ENCODE measurements around the gene ADAMTSL1. TPM values are rescaled to one million over a fixed set of nuclear protein-coding genes. Genes with fewer than 3 reads are reported as not detected.

The ADAMTSL1 gene
- total RNA-seq, 2 donors from 2014 or later = 1.5 TPM; not detected in 1

DNA sequence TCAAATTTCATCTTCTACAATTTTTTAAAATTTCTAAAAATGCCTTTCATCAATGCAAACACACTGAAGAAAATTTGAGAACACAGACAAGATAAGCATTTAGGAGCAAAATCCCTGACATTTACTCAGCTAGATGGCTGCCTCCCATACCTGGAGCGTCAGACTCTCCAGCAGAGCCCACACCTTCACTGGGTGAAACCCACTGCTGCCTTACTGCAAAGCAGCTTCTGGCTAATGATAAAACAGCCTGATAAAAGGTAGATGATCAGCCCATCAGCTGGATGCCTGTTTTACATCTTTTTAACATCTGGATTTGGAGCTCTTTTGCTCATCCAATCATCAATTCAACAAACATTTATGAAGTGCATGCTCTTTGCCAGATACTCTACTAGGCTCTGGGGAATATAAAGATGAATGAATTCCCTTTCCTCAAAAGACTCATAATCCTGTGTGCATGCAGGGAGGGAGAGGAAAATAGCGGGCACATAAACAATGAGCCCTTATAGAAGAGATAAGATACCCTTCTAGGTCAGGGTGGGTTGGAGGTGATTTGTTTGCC is 287.9 kb downstream of the ADAMTSL1 start:
- peak overlapping the region; percentile 46 for H3K4me3 ChIP-seq (ENCODE audit: low read length)
- no peaks in the 10 kb centered on the region for H3K9me3 ChIP-seq (ENCODE audit: control insufficient read depth, low read length)
- H3K27me3 ChIP-seq (ENCODE audit: control insufficient read depth, insufficient read depth, low read length, poor library complexity, severe bottlenecking) = no peaks in the 10 kb centered on the region
- Mint-ChIP-seq H3K4me1 (peaks cover 40% of the 10 kb centered on the region), H3K4me3 (no peak overlapping the region), H3K27ac (no peak overlapping the region), H3K36me3 (ENCODE audit: low read depth) (no peaks in the 10 kb centered on the region), H3K27me3 (ENCODE audit: insufficient read depth) (no peaks in the 10 kb centered on the region), H3K9me3 (no peaks in the 10 kb centered on the region)
- H3K4me1 ChIP-seq (ENCODE audit: control insufficient read depth, insufficient read depth, low read length) = peaks cover 28% of the 10 kb centered on the region
- TF ChIP-seq, protein P1, sequence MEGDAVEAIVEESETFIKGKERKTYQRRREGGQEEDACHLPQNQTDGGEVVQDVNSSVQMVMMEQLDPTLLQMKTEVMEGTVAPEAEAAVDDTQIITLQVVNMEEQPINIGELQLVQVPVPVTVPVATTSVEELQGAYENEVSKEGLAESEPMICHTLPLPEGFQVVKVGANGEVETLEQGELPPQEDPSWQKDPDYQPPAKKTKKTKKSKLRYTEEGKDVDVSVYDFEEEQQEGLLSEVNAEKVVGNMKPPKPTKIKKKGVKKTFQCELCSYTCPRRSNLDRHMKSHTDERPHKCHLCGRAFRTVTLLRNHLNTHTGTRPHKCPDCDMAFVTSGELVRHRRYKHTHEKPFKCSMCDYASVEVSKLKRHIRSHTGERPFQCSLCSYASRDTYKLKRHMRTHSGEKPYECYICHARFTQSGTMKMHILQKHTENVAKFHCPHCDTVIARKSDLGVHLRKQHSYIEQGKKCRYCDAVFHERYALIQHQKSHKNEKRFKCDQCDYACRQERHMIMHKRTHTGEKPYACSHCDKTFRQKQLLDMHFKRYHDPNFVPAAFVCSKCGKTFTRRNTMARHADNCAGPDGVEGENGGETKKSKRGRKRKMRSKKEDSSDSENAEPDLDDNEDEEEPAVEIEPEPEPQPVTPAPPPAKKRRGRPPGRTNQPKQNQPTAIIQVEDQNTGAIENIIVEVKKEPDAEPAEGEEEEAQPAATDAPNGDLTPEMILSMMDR (conservative IDR thresholded peaks at IDR 0.05) = no peak
- no peak overlapping the region for H3K27ac ChIP-seq (ENCODE audit: low read depth, low read length)
- no peaks in the 10 kb centered on the region for H3K36me3 ChIP-seq (ENCODE audit: control insufficient read depth, insufficient read depth, low read length)
- DNase-seq = peak; percentile 67
- no peak overlapping the region for H3K9ac ChIP-seq (ENCODE audit: extremely low read depth, low read length, poor library complexity, severe bottlenecking)
- WGBS, 2 experiments (ENCODE audit: insufficient coverage in 1 of 2, insufficient read length in 1 of 2) = 56 to 63% methylated on average over 2 of the region's 2 CpGs

GRCh38 chr9:18766989-18767550 is 293.1 kb downstream of the ADAMTSL1 start:
- Mint-ChIP-seq H3K36me3 (ENCODE audit: low read depth) (no peaks in the 10 kb centered on the region), H3K27ac (no peak overlapping the region), H3K4me3 (no peak overlapping the region), H3K4me1 (peaks cover 31% of the 10 kb centered on the region), H3K27me3 (ENCODE audit: insufficient read depth) (no peaks in the 10 kb centered on the region), H3K9me3 (no peaks in the 10 kb centered on the region)
- H3K4me1 ChIP-seq (ENCODE audit: control insufficient read depth, insufficient read depth, low read length) = peaks cover 2% of the 10 kb centered on the region
- no peak overlapping the region for H3K4me3 ChIP-seq (ENCODE audit: low read length)
- no peaks in the 10 kb centered on the region for H3K9me3 ChIP-seq (ENCODE audit: control insufficient read depth, low read length)
- no peak overlapping the region for H3K9ac ChIP-seq (ENCODE audit: extremely low read depth, low read length, poor library complexity, severe bottlenecking)
- H3K27me3 ChIP-seq (ENCODE audit: control insufficient read depth, insufficient read depth, low read length, poor library complexity, severe bottlenecking) = no peaks in the 10 kb centered on the region
- no peak for DNase-seq
- TF ChIP-seq, protein P1 (conservative IDR thresholded peaks at IDR 0.05) = no peak
- no peak overlapping the region for H3K27ac ChIP-seq (ENCODE audit: low read depth, low read length)
- no peaks in the 10 kb centered on the region for H3K36me3 ChIP-seq (ENCODE audit: control insufficient read depth, insufficient read depth, low read length)
- 93 to 99% methylated on average over 3 of the region's 3 CpGs for WGBS, 2 experiments (ENCODE audit: insufficient coverage in 1 of 2, insufficient read length in 1 of 2)

GRCh38 chr9:18768951-18769622 is 295.1 kb downstream of the ADAMTSL1 start:
- no peaks in the 10 kb centered on the region for H3K36me3 ChIP-seq (ENCODE audit: control insufficient read depth, insufficient read depth, low read length)
- TF ChIP-seq, protein P1 (conservative IDR thresholded peaks at IDR 0.05) = no peak
- Mint-ChIP-seq H3K27ac (no peak overlapping the region), H3K27me3 (ENCODE audit: insufficient read depth) (no peaks in the 10 kb centered on the region), H3K4me1 (peaks cover 21% of the 10 kb centered on the region), H3K9me3 (no peaks in the 10 kb centered on the region), H3K4me3 (no peak overlapping the region), H3K36me3 (ENCODE audit: low read depth) (no peaks in the 10 kb centered on the region)
- no peak overlapping the region for H3K4me3 ChIP-seq (ENCODE audit: low read length)
- H3K9ac ChIP-seq (ENCODE audit: extremely low read depth, low read length, poor library complexity, severe bottlenecking) = no peak overlapping the region
- no peak for DNase-seq
- H3K4me1 ChIP-seq (ENCODE audit: control insufficient read depth, insufficient read depth, low read length) = peaks cover 3% of the 10 kb centered on the region
- WGBS, 2 experiments (ENCODE audit: insufficient coverage in 1 of 2, insufficient read length in 1 of 2) = 94 to 96% methylated on average over 4 to 6 of the region's 6 CpGs
- no peaks in the 10 kb centered on the region for H3K27me3 ChIP-seq (ENCODE audit: control insufficient read depth, insufficient read depth, low read length, poor library complexity, severe bottlenecking)
- H3K27ac ChIP-seq (ENCODE audit: low read depth, low read length) = no peak overlapping the region
- H3K9me3 ChIP-seq (ENCODE audit: control insufficient read depth, low read length) = no peaks in the 10 kb centered on the region

All from endodermal cell (in vitro differentiated cells).